ENCODE data around the gene ANKRD16.

ANKRD16 gene

GRCh38 chr10:5893321-5893720 is 3.6 kb upstream of the ANKRD16 start:
- Histone ChIP-seq H3K27ac (ENCODE audit: low read depth, low read length) (no peak overlapping the region), H2AK5ac (ENCODE audit: low read length) (no peak overlapping the region), H3K4ac (ENCODE audit: low read depth, low read length) (no peak overlapping the region), H3K23ac (ENCODE audit: low read length) (no peak overlapping the region), H2BK120ac (ENCODE audit: low read depth, low read length) (no peak overlapping the region), H3K18ac (ENCODE audit: low read length) (no peak overlapping the region), H3K9ac (ENCODE audit: low read length) (no peak overlapping the region), H3K4me1 (ENCODE audit: control insufficient read depth, low read depth, low read length) (peaks cover 4% of the 10 kb centered on the region), H3K79me1 (ENCODE audit: low read length) (peaks cover 37% of the 10 kb centered on the region), H3K36me3 (ENCODE audit: control insufficient read depth, insufficient read depth, low read length) (peaks cover 4% of the 10 kb centered on the region), H2BK15ac (replicated peaks; ENCODE audit: low read depth) (no peak overlapping the region), H3K4me2 (ENCODE audit: low read length) (no peak overlapping the region), H4K8ac (ENCODE audit: low read depth, low read length) (no peak overlapping the region), H3K56ac (ENCODE audit: low read length) (no peak overlapping the region), H3K27me3 (ENCODE audit: insufficient read depth, low read length, poor library complexity) (no peaks in the 10 kb centered on the region), H2BK5ac (ENCODE audit: low read length) (no peak overlapping the region), H3K4me3 (ENCODE audit: low read length) (no peak overlapping the region), H4K5ac (ENCODE audit: low read length) (no peak overlapping the region), H3K79me2 (ENCODE audit: control insufficient read depth, insufficient read depth, low read length) (peaks cover 26% of the 10 kb centered on the region)
- WGBS (ENCODE audit: extremely low coverage, insufficient coverage, low lambda C conversion rate), result no CpG with 5 or more reads among the region's 2 CpGs
- no peak for DNase-seq

GRCh38 chr10:5892007-5892406 is 2.3 kb upstream of the ANKRD16 start:
- no CpG with 5 or more reads among the region's 8 CpGs for WGBS (ENCODE audit: extremely low coverage, insufficient coverage, low lambda C conversion rate)
- Histone ChIP-seq H2BK120ac (ENCODE audit: low read depth, low read length) (no peak overlapping the region), H3K4me3 (ENCODE audit: low read length) (no peak overlapping the region), H3K79me2 (ENCODE audit: control insufficient read depth, insufficient read depth, low read length) (peaks cover 26% of the 10 kb centered on the region), H3K27ac (ENCODE audit: low read depth, low read length) (no peak overlapping the region), H2BK15ac (replicated peaks; ENCODE audit: low read depth) (no peak overlapping the region), H4K8ac (ENCODE audit: low read depth, low read length) (no peak overlapping the region), H3K23ac (ENCODE audit: low read length) (no peak overlapping the region), H3K36me3 (ENCODE audit: control insufficient read depth, insufficient read depth, low read length) (peaks cover 3% of the 10 kb centered on the region), H3K4ac (ENCODE audit: low read depth, low read length) (no peak overlapping the region), H3K18ac (ENCODE audit: low read length) (no peak overlapping the region), H3K9ac (ENCODE audit: low read length) (no peak overlapping the region), H3K4me2 (ENCODE audit: low read length) (no peak overlapping the region), H2BK5ac (ENCODE audit: low read length) (no peak overlapping the region), H2AK5ac (ENCODE audit: low read length) (no peak overlapping the region), H4K5ac (ENCODE audit: low read length) (no peak overlapping the region), H3K79me1 (ENCODE audit: low read length) (peaks cover 33% of the 10 kb centered on the region), H3K27me3 (ENCODE audit: insufficient read depth, low read length, poor library complexity) (no peaks in the 10 kb centered on the region), H3K4me1 (ENCODE audit: control insufficient read depth, low read depth, low read length) (peaks cover 4% of the 10 kb centered on the region), H3K56ac (ENCODE audit: low read length) (no peak overlapping the region)
- no peak for DNase-seq

GRCh38 chr10:5891009-5891408 is 1.3 kb upstream of the ANKRD16 start:
- Histone ChIP-seq H3K4me3 (ENCODE audit: low read length) (peak overlapping the region; percentile 74), H3K56ac (ENCODE audit: low read length) (peak overlapping the region; percentile 86), H3K23ac (ENCODE audit: low read length) (peak overlapping the region; percentile 75), H3K4me2 (ENCODE audit: low read length) (peak overlapping the region; percentile 92), H2BK120ac (ENCODE audit: low read depth, low read length) (no peak overlapping the region), H3K36me3 (ENCODE audit: control insufficient read depth, insufficient read depth, low read length) (peaks cover 2% of the 10 kb centered on the region), H4K5ac (ENCODE audit: low read length) (no peak overlapping the region), H4K8ac (ENCODE audit: low read depth, low read length) (no peak overlapping the region), H3K27me3 (ENCODE audit: insufficient read depth, low read length, poor library complexity) (no peaks in the 10 kb centered on the region), H2BK5ac (ENCODE audit: low read length) (no peak overlapping the region), H3K27ac (ENCODE audit: low read depth, low read length) (no peak overlapping the region), H3K4me1 (ENCODE audit: control insufficient read depth, low read depth, low read length) (peaks cover 4% of the 10 kb centered on the region), H2AK5ac (ENCODE audit: low read length) (no peak overlapping the region), H3K4ac (ENCODE audit: low read depth, low read length) (no peak overlapping the region), H3K79me2 (ENCODE audit: control insufficient read depth, insufficient read depth, low read length) (peaks cover 26% of the 10 kb centered on the region), H3K18ac (ENCODE audit: low read length) (no peak overlapping the region), H3K9ac (ENCODE audit: low read length) (peak overlapping the region; percentile 85), H3K79me1 (ENCODE audit: low read length) (peaks cover 27% of the 10 kb centered on the region), H2BK15ac (replicated peaks; ENCODE audit: low read depth) (no peak overlapping the region)
- WGBS (ENCODE audit: extremely low coverage, insufficient coverage, low lambda C conversion rate), result no CpG with 5 or more reads among the region's 7 CpGs
- DNase-seq, result no peak

GRCh38 chr10:5890452-5890915 is 791 bp upstream of the ANKRD16 start:
- peak overlapping the region; percentile 17 for H2BK120ac ChIP-seq (ENCODE audit: low read depth, low read length)
- peaks cover 26% of the 10 kb centered on the region for H3K79me2 ChIP-seq (ENCODE audit: control insufficient read depth, insufficient read depth, low read length)
- H3K4me2 ChIP-seq (ENCODE audit: low read length), result peak overlapping the region; percentile 92
- peaks cover 4% of the 10 kb centered on the region for H3K4me1 ChIP-seq (ENCODE audit: control insufficient read depth, low read depth, low read length)
- H3K18ac ChIP-seq (ENCODE audit: low read length), result peak overlapping the region; percentile 73
- no CpG with 5 or more reads among the region's 40 CpGs for WGBS (ENCODE audit: extremely low coverage, insufficient coverage, low lambda C conversion rate)
- peaks cover 25% of the 10 kb centered on the region for H3K79me1 ChIP-seq (ENCODE audit: low read length)
- H2AK5ac ChIP-seq (ENCODE audit: low read length), result no peak overlapping the region
- H3K27me3 ChIP-seq (ENCODE audit: insufficient read depth, low read length, poor library complexity), result no peaks in the 10 kb centered on the region
- H3K36me3 ChIP-seq (ENCODE audit: control insufficient read depth, insufficient read depth, low read length), result peaks cover 2% of the 10 kb centered on the region
- no peak overlapping the region for H4K5ac ChIP-seq (ENCODE audit: low read length)
- peak overlapping the region; percentile 48 for H3K23ac ChIP-seq (ENCODE audit: low read length)
- no peak overlapping the region for H2BK5ac ChIP-seq (ENCODE audit: low read length)
- H3K4ac ChIP-seq (ENCODE audit: low read depth, low read length), result no peak overlapping the region
- no peak overlapping the region for H2BK15ac ChIP-seq (replicated peaks; ENCODE audit: low read depth)
- H3K56ac ChIP-seq (ENCODE audit: low read length), result peak overlapping the region; percentile 86
- no peak overlapping the region for H3K27ac ChIP-seq (ENCODE audit: low read depth, low read length)
- peak overlapping the region; percentile 85 for H3K9ac ChIP-seq (ENCODE audit: low read length)
- no peak overlapping the region for H4K8ac ChIP-seq (ENCODE audit: low read depth, low read length)
- peak overlapping the region; percentile 74 for H3K4me3 ChIP-seq (ENCODE audit: low read length)
- DNase-seq, result peak; percentile 43

- Histone ChIP-seq H4K5ac (ENCODE audit: low read length) (no peak overlapping the region), H2BK5ac (ENCODE audit: low read length) (no peak overlapping the region), H3K36me3 (ENCODE audit: control insufficient read depth, insufficient read depth, low read length) (peaks cover 4% of the 10 kb centered on the region), H3K79me1 (ENCODE audit: low read length) (peaks cover 18% of the 10 kb centered on the region), H3K4me2 (ENCODE audit: low read length) (peak overlapping the region; percentile 88), H3K27ac (ENCODE audit: low read depth, low read length) (peak overlapping the region; percentile 70), H2BK120ac (ENCODE audit: low read depth, low read length) (peak overlapping the region; percentile 86), H3K4me3 (ENCODE audit: low read length) (peak overlapping the region; percentile 32), H3K23ac (ENCODE audit: low read length) (peak overlapping the region; percentile 48), H3K4me1 (ENCODE audit: control insufficient read depth, low read depth, low read length) (peaks cover 4% of the 10 kb centered on the region), H3K27me3 (ENCODE audit: insufficient read depth, low read length, poor library complexity) (no peaks in the 10 kb centered on the region), H3K79me2 (ENCODE audit: control insufficient read depth, insufficient read depth, low read length) (peaks cover 24% of the 10 kb centered on the region), H4K8ac (ENCODE audit: low read depth, low read length) (no peak overlapping the region), H3K18ac (ENCODE audit: low read length) (peak overlapping the region; percentile 98), H2BK15ac (replicated peaks; ENCODE audit: low read depth) (no peak overlapping the region), H2AK5ac (ENCODE audit: low read length) (no peak overlapping the region), H3K4ac (ENCODE audit: low read depth, low read length) (peak overlapping the region; percentile 97), H3K56ac (ENCODE audit: low read length) (peak overlapping the region; percentile 98), H3K9ac (ENCODE audit: low read length) (peak overlapping the region; percentile 93)
- no CpG with 5 or more reads among the region's 80 CpGs for WGBS (ENCODE audit: extremely low coverage, insufficient coverage, low lambda C conversion rate)
- DNase-seq, result peak; percentile 74
These were observed 660 bp downstream of the ANKRD16 start for GRCh38 chr10:5888843-5889623.
